ENCODE results near the gene TECPR2.
A peak's percentile ranks its signal among the peaks of the same experiment; 100 is the strongest.
"Not testable (repeated sequence)": the region's sequence is repeated elsewhere in the genome, so short reads cannot be mapped to it uniquely, and the experiment has no call there.

The TECPR2 gene

GRCh38 chr14:102518063-102518648, 155.4 kb downstream of the TECPR2 start:
- TF ChIP-seq CTCF (IDR thresholded peaks at IDR 0.05; ENCODE audit: low read depth, low read length) (no peak), MAX (IDR thresholded peaks at IDR 0.05; ENCODE audit: low read depth, low read length) (no peak), MYC (IDR thresholded peaks at IDR 0.05; ENCODE audit: low read depth, low read length) (no peak), POLR2A (IDR thresholded peaks at IDR 0.05; ENCODE audit: extremely low read depth, insufficient read length) (no peak)
- no peak overlapping the region for H3K4me3 ChIP-seq (ENCODE audit: low read depth, low read length)
- no peak for DNase-seq (ENCODE audit: low read depth)

GRCh38 chr14:102519709-102520108, 157.0 kb downstream of the TECPR2 start:
- DNase-seq (ENCODE audit: low read depth); H3K4me3 ChIP-seq (ENCODE audit: low read depth, low read length): not testable (repeated sequence)

GRCh38 chr14:102523200-102523568, 160.4 kb downstream of the TECPR2 start:
- no peak for TF ChIP-seq MYC (IDR thresholded peaks at IDR 0.05; ENCODE audit: low read depth, low read length)
- no peak for DNase-seq (ENCODE audit: low read depth)
- no peak overlapping the region for H3K4me3 ChIP-seq (ENCODE audit: low read depth, low read length)

GRCh38 chr14:102523569-102524450, 161.1 kb downstream of the TECPR2 start:
- no peak overlapping the region for H3K4me3 ChIP-seq (ENCODE audit: low read depth, low read length)
- DNase-seq (ENCODE audit: low read depth) = no peak
- TF ChIP-seq MYC (IDR thresholded peaks at IDR 0.05; ENCODE audit: low read depth, low read length) = no peak
- no peak for TF ChIP-seq POLR2A (IDR thresholded peaks at IDR 0.05; ENCODE audit: extremely low read depth, insufficient read length)
- no peak for TF ChIP-seq CTCF (IDR thresholded peaks at IDR 0.05; ENCODE audit: low read depth, low read length)
- no peak for TF ChIP-seq MAX (IDR thresholded peaks at IDR 0.05; ENCODE audit: low read depth, low read length)

- H3K4me3 ChIP-seq (ENCODE audit: low read depth, low read length) = peak overlapping the region; percentile 72
- TF ChIP-seq POLR2A (IDR thresholded peaks at IDR 0.05; ENCODE audit: extremely low read depth, insufficient read length) = peak; percentile 64
- TF ChIP-seq CTCF (IDR thresholded peaks at IDR 0.05; ENCODE audit: low read depth, low read length) = peak; percentile 79
- TF ChIP-seq MAX (IDR thresholded peaks at IDR 0.05; ENCODE audit: low read depth, low read length) = peak; percentile 54; the same call in 1 of the 2 replicates
- peak; percentile 27 for TF ChIP-seq MYC (IDR thresholded peaks at IDR 0.05; ENCODE audit: low read depth, low read length)
These were observed 161.9 kb downstream of the TECPR2 start for GRCh38 chr14:102524451-102525218.

GRCh38 chr14:102525219-102525928, 162.6 kb downstream of the TECPR2 start:
- peak overlapping the region; percentile 72 for H3K4me3 ChIP-seq (ENCODE audit: low read depth, low read length)
- peak; percentile 70 for DNase-seq (ENCODE audit: low read depth)
- TF ChIP-seq POLR2A (IDR thresholded peaks at IDR 0.05; ENCODE audit: extremely low read depth, insufficient read length) (no peak), MYC (IDR thresholded peaks at IDR 0.05; ENCODE audit: low read depth, low read length) (no peak), MAX (IDR thresholded peaks at IDR 0.05; ENCODE audit: low read depth, low read length) (no peak), CTCF (IDR thresholded peaks at IDR 0.05; ENCODE audit: low read depth, low read length) (no peak)

More at GRCh38 chr14:102524451-102525218, 161.9 kb downstream of the TECPR2 start:
- DNase-seq (ENCODE audit: low read depth) = peak; percentile 99
